Erythroblast (primary cell): ENCODE measurements around the gene PIGM.
A peak's percentile ranks its signal among the peaks of the same experiment; 100 is the strongest.

ENCODE experiments used
- DNase-seq, 2 experiments: peaks; one replicate each; lab custom pipeline; 2025; lab: John Stamatoyannopoulos, UW
- GATA1 ChIP-seq: IDR thresholded peaks from 2 replicates; pipeline ENCODE4 v1.6.1; 2011; ENCODE audit warnings: low read depth, mild to moderate bottlenecking, control low read depth, low read length, moderate library complexity
- POLR2A ChIP-seq: IDR thresholded peaks from 2 replicates; pipeline ENCODE4 v1.6.1; 2011; ENCODE audit warnings: mild to moderate bottlenecking, low read length

Gene PIGM

DNA sequence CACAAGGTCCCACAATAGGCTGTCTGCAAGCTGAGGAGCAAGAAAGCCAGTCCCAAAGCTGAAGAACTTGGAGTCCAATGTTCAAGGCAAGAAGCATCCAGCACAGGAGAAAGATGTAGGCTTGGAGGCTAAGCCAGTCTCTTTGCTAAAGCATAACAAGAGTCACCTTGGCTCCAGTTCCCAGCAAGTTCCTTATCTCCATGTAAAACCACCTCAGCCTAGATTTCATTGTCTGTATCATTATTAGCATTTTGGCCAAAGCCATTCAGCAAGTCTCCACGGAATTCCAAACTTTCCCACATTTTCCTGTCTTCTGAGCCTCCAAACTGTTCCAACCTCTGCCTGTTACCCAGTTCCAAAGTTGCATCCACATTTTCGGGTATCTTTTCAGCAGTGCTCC is 36.9 kb downstream of the PIGM start:
- DNase-seq = no peak
- no peak for TF ChIP-seq POLR2A
- TF ChIP-seq GATA1 = no peak

GRCh38 chr1:159993911-159994310 is 37.9 kb downstream of the PIGM start:
- TF ChIP-seq POLR2A (no peak), GATA1 (no peak)
- DNase-seq = no peak

- no peak for DNase-seq
- TF ChIP-seq POLR2A (no peak), GATA1 (no peak)
Measured at GRCh38 chr1:159992161-159992560, 39.6 kb downstream of the PIGM start.

GRCh38 chr1:159991513-159991912 is 40.3 kb downstream of the PIGM start:
- no peak for DNase-seq
- no peak for TF ChIP-seq GATA1
- TF ChIP-seq POLR2A = no peak

- TF ChIP-seq GATA1 = no peak
- no peak for TF ChIP-seq POLR2A
- no peak for DNase-seq
Measured at GRCh38 chr1:159990005-159990404, 41.8 kb downstream of the PIGM start.

DNA sequence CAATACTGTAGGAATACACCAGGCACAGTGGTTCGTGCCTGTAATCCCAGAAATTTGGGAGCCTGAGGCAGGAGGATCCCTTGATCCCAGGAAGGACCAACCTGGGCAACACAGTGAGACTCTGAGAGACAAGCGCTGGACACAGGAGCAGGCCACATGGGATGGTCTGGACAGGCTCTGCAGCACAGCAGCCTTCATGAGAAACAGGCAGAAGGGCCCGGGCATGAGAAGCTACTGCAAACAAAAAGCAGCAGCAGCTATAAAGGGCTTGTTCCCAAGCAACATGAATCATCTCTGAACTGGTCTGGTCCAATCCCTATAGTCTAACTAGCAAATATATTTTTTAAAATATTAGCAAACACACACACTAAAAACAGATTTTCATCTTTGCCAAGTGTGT is 42.2 kb downstream of the PIGM start:
- no peak for DNase-seq
- TF ChIP-seq POLR2A (no peak), GATA1 (no peak)

GRCh38 chr1:159988006-159988405 is 43.8 kb downstream of the PIGM start:
- DNase-seq = no peak
- TF ChIP-seq POLR2A (no peak), GATA1 (no peak)

DNA sequence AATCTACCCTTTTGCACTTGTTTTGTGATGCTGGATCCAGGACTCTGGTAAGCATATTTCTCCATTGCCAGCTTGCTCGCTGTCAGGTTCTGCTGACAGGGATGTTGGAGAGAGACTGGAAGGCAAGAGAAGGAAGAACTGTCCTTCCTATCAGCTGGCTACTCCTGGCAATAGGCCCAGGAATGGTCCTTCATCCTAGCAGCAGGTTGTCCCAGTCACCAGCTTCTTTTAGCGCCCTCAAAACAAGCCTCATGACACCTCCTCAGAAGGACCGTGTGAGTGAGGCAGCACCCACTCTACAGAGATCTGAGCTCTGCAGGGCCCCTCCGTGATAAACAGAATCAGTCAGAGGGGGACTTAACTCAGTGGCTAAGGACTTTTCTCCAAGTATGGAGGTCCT is 44.6 kb downstream of the PIGM start:
- peak in 1 of 2 experiments; percentile 35 for DNase-seq
- no peak for TF ChIP-seq POLR2A
- TF ChIP-seq GATA1 = no peak

- DNase-seq = no peak
- TF ChIP-seq GATA1 = no peak
Measured at GRCh38 chr1:159986531-159986930, 45.3 kb downstream of the PIGM start.

DNA sequence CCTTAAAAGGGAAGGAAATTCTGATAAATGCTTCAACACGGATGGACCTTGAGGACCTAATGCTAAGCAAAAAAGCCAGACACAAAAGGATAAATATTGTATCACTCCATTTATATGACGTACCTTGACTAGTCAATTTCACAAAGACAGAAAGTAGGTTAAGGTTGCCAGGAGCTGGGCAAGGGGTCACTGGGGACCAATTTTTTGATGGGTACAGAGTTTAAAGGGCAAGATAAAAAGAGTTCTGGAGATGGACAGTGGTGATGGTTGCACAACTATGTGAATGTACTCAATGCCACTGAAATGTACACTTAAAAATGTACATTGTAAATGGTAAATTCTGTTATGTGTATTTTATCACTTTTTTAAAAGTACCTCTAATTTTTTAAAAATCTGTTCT is 45.7 kb downstream of the PIGM start:
- no peak for DNase-seq
- TF ChIP-seq POLR2A = no peak
- no peak for TF ChIP-seq GATA1

GRCh38 chr1:159985473-159985872 is 46.3 kb downstream of the PIGM start:
- TF ChIP-seq POLR2A (no peak), GATA1 (no peak)
- DNase-seq = no peak

DNA sequence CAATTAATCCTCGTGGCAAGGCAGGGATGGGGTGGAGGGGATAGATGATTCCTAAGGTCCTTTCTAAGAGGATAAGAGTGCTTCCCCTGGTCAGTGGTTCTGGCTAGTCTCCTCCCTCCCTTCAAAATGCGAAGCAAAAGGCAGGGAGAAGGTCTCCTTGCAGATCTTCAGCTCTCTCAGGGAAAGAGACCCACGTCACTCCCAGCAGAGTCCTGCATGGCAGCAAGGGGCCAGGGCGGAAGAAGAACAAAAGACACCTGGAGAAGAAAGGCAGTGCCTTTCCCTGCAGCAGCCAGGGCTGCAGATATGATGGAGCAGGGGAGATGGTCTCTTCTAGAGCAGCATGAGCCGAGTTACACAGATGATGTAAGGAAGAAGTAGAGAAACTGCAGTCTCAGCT is 48.1 kb downstream of the PIGM start:
- no peak for DNase-seq
- TF ChIP-seq POLR2A (no peak), GATA1 (no peak)

DNA sequence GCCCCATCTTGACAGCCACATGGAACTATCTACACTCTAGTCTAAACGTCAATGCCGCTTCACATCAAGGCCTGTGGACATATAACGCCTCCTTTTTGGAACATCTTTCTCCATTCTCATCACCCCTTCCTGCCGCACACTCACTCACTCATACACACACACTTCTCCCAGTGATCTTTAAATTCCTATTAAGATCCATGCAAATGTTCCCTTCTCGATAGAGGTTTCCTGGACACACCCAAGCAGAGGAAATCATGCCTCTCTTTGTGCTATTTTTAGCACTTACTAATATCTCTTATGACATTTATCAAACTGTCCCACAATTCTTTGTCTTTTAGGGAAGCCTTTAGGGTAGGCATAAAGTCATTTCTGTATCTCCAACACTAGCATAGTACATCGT is 49.5 kb downstream of the PIGM start:
- TF ChIP-seq GATA1 = no peak
- no peak for TF ChIP-seq POLR2A

GRCh38 chr1:159981351-159982055 is 50.3 kb downstream of the PIGM start:
- TF ChIP-seq POLR2A (no peak), GATA1 (no peak)
- DNase-seq = no peak

More for the DNA sequence above, 49.5 kb downstream of the PIGM start:
- DNase-seq = no peak

GRCh38 chr1:159980786-159981185 is 51.0 kb downstream of the PIGM start:
- DNase-seq = no peak
- TF ChIP-seq POLR2A = no peak
- TF ChIP-seq GATA1 = no peak
